IPS DF 6.9 (cell line): ENCODE results near the gene PRG2.

Source experiments
- DNase-seq: peaks from one replicate; pipeline ENCODE4 v3.0.0-alpha.2; 2013; ENCODE audit warnings: low read depth, low spot score
- H3K27ac ChIP-seq: one replicate; pipeline ENCODE4 v1.5.1; 2013; ENCODE audit warnings: low read length, control low read depth
- H3K27me3 ChIP-seq: 2 replicates; pipeline ENCODE4 v1.6.1; 2013; ENCODE audit warnings: mild to moderate bottlenecking, low read length; ENCODE audit not compliant: control insufficient read depth, insufficient read depth
- H3K36me3 ChIP-seq: 2 replicates; pipeline ENCODE4 v1.6.1; 2013; ENCODE audit warnings: low read length; ENCODE audit not compliant: control insufficient read depth, insufficient read depth
- H3K4me1 ChIP-seq: 2 replicates; pipeline ENCODE4 v1.6.1; 2013; ENCODE audit warnings: low read length; ENCODE audit not compliant: control insufficient read depth, insufficient read depth
- H3K4me3 ChIP-seq: 2 replicates; pipeline ENCODE4 v1.5.1; 2013; ENCODE audit warnings: mild to moderate bottlenecking, low read length
- H3K9me3 ChIP-seq: 2 replicates; pipeline ENCODE4 v1.6.1; 2013; ENCODE audit warnings: low read length, inconsistent platforms; ENCODE audit not compliant: control insufficient read depth, insufficient read depth
- WGBS: extraction: QIAGEN DNeasy Blood & Tissue Kit; methylation state at CpG from one replicate; pipeline ENCODE4 v1.1.7; 2013; ENCODE audit warnings: mixed read lengths, missing lambda C conversion rate; ENCODE audit not compliant: insufficient read length, insufficient coverage; 5-methylcytosine and 5-hydroxymethylcytosine counted together

PRG2 gene, protein sequence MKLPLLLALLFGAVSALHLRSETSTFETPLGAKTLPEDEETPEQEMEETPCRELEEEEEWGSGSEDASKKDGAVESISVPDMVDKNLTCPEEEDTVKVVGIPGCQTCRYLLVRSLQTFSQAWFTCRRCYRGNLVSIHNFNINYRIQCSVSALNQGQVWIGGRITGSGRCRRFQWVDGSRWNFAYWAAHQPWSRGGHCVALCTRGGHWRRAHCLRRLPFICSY

DNA sequence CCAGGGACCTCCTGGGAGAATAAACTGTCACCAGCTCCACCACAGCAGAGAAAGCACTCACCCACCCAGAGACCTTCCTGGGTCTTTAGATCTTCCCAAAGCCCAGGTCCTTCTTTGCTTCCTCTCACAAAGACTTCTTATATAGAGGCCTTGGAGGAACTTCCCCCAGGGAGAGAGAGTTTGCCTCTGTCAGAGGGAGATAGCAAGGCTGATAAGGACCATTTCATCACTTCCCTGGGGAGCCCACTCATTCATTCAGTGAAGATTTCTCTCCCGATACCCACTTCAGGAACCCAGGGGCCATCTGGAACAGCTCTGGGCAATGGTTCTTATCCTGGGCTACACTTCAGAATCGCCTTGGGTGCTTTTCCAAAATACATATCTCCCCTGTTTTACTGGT, at the start of gene PRG2:
Gene PRG2, minus strand, starts transcription at position 116 of the 400 bp plus-strand sequence. CDS start 706 bp downstream, outside the sequence.
- no peak for DNase-seq
- no peaks in the 10 kb centered on the region for H3K36me3 ChIP-seq
- no CpG with 5 or more reads among the region's 2 CpGs for WGBS
- H3K27ac ChIP-seq = no peak within 1 kb of the TSS
- no peaks in the 10 kb centered on the region for H3K4me1 ChIP-seq
- H3K27me3 ChIP-seq = no peaks in the 10 kb centered on the region
- no peaks in the 10 kb centered on the region for H3K9me3 ChIP-seq
- H3K4me3 ChIP-seq = no peak within 1 kb of the TSS

- Histone ChIP-seq H3K4me1 (no peaks in the 10 kb centered on the region; the same call in 1 of the 2 replicates), H3K27ac (no peak overlapping the region), H3K36me3 (no peaks in the 10 kb centered on the region), H3K27me3 (no peaks in the 10 kb centered on the region), H3K4me3 (no peak overlapping the region), H3K9me3 (no peaks in the 10 kb centered on the region)
- no CpG with 5 or more reads among the region's 6 CpGs for WGBS
- DNase-seq = no peak
These were observed 49.3 kb upstream of the PRG2 start for GRCh38 chr11:57439786-57440185.

DNA sequence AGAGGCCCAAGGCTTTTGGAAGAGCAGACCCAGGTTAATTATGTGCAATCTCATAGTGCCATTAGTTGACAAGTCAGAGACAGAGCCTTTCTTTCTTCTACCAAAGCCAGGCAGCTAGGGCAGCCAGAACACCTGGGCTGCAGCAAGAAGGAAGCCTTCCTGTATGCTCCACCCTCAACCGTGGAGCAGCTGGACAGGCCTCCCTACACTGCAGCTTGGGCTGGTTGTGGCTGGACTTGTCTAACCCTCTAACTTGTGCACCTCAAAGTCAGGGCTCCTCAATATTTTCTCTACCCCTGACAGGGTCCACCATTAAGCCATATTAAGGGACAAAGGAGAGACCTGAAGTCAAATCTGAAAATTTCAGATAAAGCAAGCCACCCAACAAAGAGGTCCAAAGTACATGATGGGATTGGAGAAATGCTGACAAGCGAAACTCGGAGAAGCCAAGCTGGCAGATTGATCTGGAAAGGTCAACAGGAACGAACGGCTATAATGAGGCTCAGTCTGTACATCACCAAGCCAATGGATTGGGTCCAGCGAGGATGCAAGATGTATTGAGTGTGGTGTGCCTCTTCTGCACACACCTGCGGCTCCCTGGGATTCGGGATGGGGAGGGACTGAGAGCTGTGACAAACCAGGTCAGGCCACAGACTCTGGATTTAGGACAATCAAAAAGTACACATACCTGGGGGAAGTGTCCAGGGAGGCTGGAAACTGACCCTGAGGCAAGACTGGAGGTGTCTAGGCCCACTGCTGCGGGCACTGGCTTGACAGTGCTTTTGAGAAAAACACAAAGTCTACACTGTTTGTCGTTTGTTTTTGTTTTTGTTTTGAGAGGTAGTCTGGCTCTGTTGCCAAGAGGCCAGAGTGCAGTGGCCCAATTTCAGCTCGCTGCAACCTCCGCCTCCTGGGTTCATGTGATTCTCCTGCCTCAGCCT, 48.2 kb upstream of the PRG2 start:
- Histone ChIP-seq H3K4me1 (no peaks in the 10 kb centered on the region; the same call in 1 of the 2 replicates), H3K4me3 (no peak overlapping the region), H3K27me3 (no peaks in the 10 kb centered on the region), H3K36me3 (no peaks in the 10 kb centered on the region), H3K9me3 (no peaks in the 10 kb centered on the region), H3K27ac (no peak overlapping the region)
- no peak for DNase-seq
- no CpG with 5 or more reads among the region's 12 CpGs for WGBS

- no CpG with 5 or more reads among the region's 7 CpGs for WGBS
- no peaks in the 10 kb centered on the region; the same call in 1 of the 2 replicates for H3K4me1 ChIP-seq
- H3K4me3 ChIP-seq = no peak overlapping the region
- no peaks in the 10 kb centered on the region for H3K27me3 ChIP-seq
- no peaks in the 10 kb centered on the region for H3K9me3 ChIP-seq
- H3K36me3 ChIP-seq = no peaks in the 10 kb centered on the region
- no peak for DNase-seq
- no peak overlapping the region for H3K27ac ChIP-seq
These were observed 45.6 kb upstream of the PRG2 start for GRCh38 chr11:57436031-57436430.

- Histone ChIP-seq H3K9me3 (no peaks in the 10 kb centered on the region), H3K4me3 (no peak overlapping the region), H3K4me1 (no peaks in the 10 kb centered on the region), H3K27me3 (no peaks in the 10 kb centered on the region), H3K27ac (no peak overlapping the region), H3K36me3 (no peaks in the 10 kb centered on the region)
- DNase-seq = no peak
- WGBS = no CpG with 5 or more reads among the region's 15 CpGs
These were observed 44.4 kb upstream of the PRG2 start for GRCh38 chr11:57434640-57435546.

- no peak overlapping the region for H3K27ac ChIP-seq
- no peak overlapping the region for H3K4me3 ChIP-seq
- no peak for DNase-seq
- H3K9me3 ChIP-seq = no peaks in the 10 kb centered on the region
- H3K27me3 ChIP-seq = no peaks in the 10 kb centered on the region
- H3K36me3 ChIP-seq = no peaks in the 10 kb centered on the region
- no CpG with 5 or more reads among the region's 7 CpGs for WGBS
- H3K4me1 ChIP-seq = no peaks in the 10 kb centered on the region
These were observed 42.3 kb upstream of the PRG2 start for GRCh38 chr11:57432714-57433163.

GRCh38 chr11:57432149-57432561, 41.7 kb upstream of the PRG2 start:
- H3K4me1 ChIP-seq = peaks cover 2% of the 10 kb centered on the region; the same call in 1 of the 2 replicates
- H3K36me3 ChIP-seq = no peaks in the 10 kb centered on the region
- DNase-seq = no peak
- no peak overlapping the region for H3K27ac ChIP-seq
- no CpG with 5 or more reads among the region's 5 CpGs for WGBS
- H3K9me3 ChIP-seq = no peaks in the 10 kb centered on the region
- H3K27me3 ChIP-seq = no peaks in the 10 kb centered on the region
- H3K4me3 ChIP-seq = no peak overlapping the region

DNA sequence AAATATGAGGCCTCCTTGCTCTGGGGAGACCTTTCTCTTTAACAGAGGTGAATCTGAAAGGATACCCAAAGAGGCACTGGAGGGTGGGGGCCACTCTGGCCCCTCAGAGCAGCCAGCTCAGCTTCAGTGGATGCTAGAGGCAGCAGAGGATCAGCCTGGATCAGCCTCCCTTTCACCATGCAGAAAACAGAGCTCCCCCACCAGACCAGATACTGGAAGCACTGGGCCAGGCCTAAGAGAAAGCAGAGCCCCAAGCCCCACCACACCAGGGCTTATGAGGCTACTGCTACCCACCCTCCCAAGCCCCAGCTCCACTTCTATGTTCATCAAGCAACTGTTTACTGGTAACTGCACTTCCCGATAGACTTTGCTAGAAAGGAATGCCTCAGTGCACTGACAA, 40.5 kb upstream of the PRG2 start:
- Histone ChIP-seq H3K27ac (no peak overlapping the region), H3K4me1 (peaks cover 3% of the 10 kb centered on the region; the same call in 1 of the 2 replicates), H3K9me3 (no peaks in the 10 kb centered on the region), H3K36me3 (no peaks in the 10 kb centered on the region), H3K4me3 (no peak overlapping the region), H3K27me3 (no peaks in the 10 kb centered on the region)
- whole genome bisulfite sequencing = no CpG with 5 or more reads among the region's 1 CpG
- no peak for DNase-seq

- Histone ChIP-seq H3K4me1 (peaks cover 3% of the 10 kb centered on the region; the same call in 1 of the 2 replicates), H3K27ac (no peak overlapping the region)
These were observed 39.5 kb upstream of the PRG2 start for GRCh38 chr11:57429946-57430345.

DNA sequence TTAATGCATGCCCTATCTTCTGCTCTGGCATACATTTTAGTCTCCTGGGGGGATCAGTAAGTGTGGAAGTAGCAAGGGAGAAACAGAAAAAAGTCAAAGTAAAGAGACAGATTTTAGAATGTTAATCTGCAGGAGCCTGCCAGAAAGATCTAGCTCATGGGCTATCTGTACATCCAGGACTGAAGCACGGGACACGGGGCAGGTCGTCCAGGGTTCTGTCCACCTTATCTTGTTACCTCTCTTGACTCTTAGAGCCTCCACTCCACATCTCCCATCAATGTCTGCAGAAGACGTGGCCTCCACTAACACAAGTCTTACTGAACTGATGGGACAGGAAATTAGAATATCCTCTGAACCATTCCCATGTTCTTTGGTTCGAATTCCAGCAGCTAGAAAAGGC, 38.2 kb upstream of the PRG2 start:
- Histone ChIP-seq H3K4me3 (no peak overlapping the region), H3K4me1 (peaks cover 3% of the 10 kb centered on the region; the same call in 1 of the 2 replicates), H3K27me3 (no peaks in the 10 kb centered on the region), H3K36me3 (0 out of 2 replicates have a peak, but pooled peaks cover 3% of the 10 kb centered on the region), H3K9me3 (no peaks in the 10 kb centered on the region), H3K27ac (no peak overlapping the region)
- WGBS = no CpG with 5 or more reads among the region's 5 CpGs
- DNase-seq = no peak

More at GRCh38 chr11:57429946-57430345, 39.5 kb upstream of the PRG2 start:
- H3K36me3 ChIP-seq = no peaks in the 10 kb centered on the region
- DNase-seq = no peak
- no peak overlapping the region for H3K4me3 ChIP-seq
- no peaks in the 10 kb centered on the region for H3K27me3 ChIP-seq
- H3K9me3 ChIP-seq = no peaks in the 10 kb centered on the region
- WGBS = no CpG with 5 or more reads among the region's 4 CpGs
